Loucy (cell line): Measurements from ENCODE around the gene SPATA21.

Experiments
- H2AFZ ChIP-seq: fragments of 200-600 bp; sonication (generic); 2 replicates; pipeline ENCODE4 v1.6.0; 2016; ENCODE audit warnings: antibody characterized with exemption, mild to moderate bottlenecking, low read length, moderate library complexity
- H3F3A ChIP-seq: fragments of 200-600 bp; 2 replicates; pipeline ENCODE4 v1.6.0; 2016; ENCODE audit warnings: antibody characterized with exemption, low read depth, mild to moderate bottlenecking
- H3K27me3 ChIP-seq: fragments of 200-600 bp; sonication (generic); 2 replicates; pipeline ENCODE4 v1.6.1; 2014; ENCODE audit warnings: low read length, mild to moderate bottlenecking; ENCODE audit not compliant: insufficient read depth, poor library complexity, severe bottlenecking
- H3K36me3 ChIP-seq: fragments of 200-600 bp; sonication (generic); 2 replicates; pipeline ENCODE4 v1.6.1; 2016; ENCODE audit warnings: low read length; ENCODE audit not compliant: insufficient read depth
- H3K4me1 ChIP-seq: fragments of 200-600 bp; sonication (generic); 2 replicates; pipeline ENCODE4 v1.5.1; 2014; ENCODE audit warnings: low read length, mild to moderate bottlenecking; ENCODE audit not compliant: insufficient read depth, poor library complexity, severe bottlenecking
- H3K4me2 ChIP-seq: fragments of 200-600 bp; sonication (generic); 2 replicates; pipeline ENCODE4 v1.6.0; 2014; ENCODE audit warnings: antibody characterized with exemption, low read length, low read depth, mild to moderate bottlenecking; ENCODE audit not compliant: poor library complexity, severe bottlenecking
- H3K4me3 ChIP-seq: fragments of 200-600 bp; sonication (generic); 2 replicates; pipeline ENCODE4 v1.5.1; 2014; ENCODE audit warnings: low read length, mild to moderate bottlenecking, mixed read lengths; ENCODE audit not compliant: poor library complexity, severe bottlenecking
- H3K79me2 ChIP-seq: fragments of 200-600 bp; sonication (generic); 2 replicates; pipeline ENCODE4 v1.6.1; 2014; ENCODE audit warnings: low read length; ENCODE audit not compliant: insufficient read depth
- H3K9ac ChIP-seq: fragments of 200-600 bp; sonication (generic); 2 replicates; pipeline ENCODE4 v1.6.0; 2014; ENCODE audit warnings: mild to moderate bottlenecking, low read depth, low read length, moderate library complexity; ENCODE audit not compliant: poor library complexity, severe bottlenecking
- H3K9me2 ChIP-seq: fragments of 200-600 bp; sonication (generic); replicated peaks from 2 replicates; pipeline ENCODE4 v1.6.1; 2016; ENCODE audit warnings: low read depth, low read length, mixed read lengths
- H3K9me3 ChIP-seq: fragments of 200-600 bp; sonication (generic); 2 replicates; pipeline ENCODE4 v1.6.1; 2014; ENCODE audit warnings: mild to moderate bottlenecking, antibody characterized with exemption, low read length, low read depth; ENCODE audit not compliant: insufficient read depth
- H4K20me1 ChIP-seq: fragments of 200-600 bp; sonication (generic); 2 replicates; pipeline ENCODE4 v1.6.0; 2014; ENCODE audit warnings: antibody characterized with exemption, low read length, mild to moderate bottlenecking; ENCODE audit not compliant: insufficient read depth, poor library complexity, severe bottlenecking
- CTCF ChIP-seq: fragments of 200-600 bp; sonication (generic); conservative IDR thresholded peaks from 2 replicates; pipeline ENCODE4 v1.5.1; 2014; ENCODE audit warnings: mild to moderate bottlenecking, antibody characterized with exemption, low read length
- EZH2phosphoT487 ChIP-seq: fragments of 200-600 bp; IDR thresholded peaks from 2 replicates; pipeline ENCODE4 v1.6.1; 2018; ENCODE audit warnings: antibody characterized with exemption, mild to moderate bottlenecking, moderate library complexity, borderline replicate concordance

The SPATA21 gene

GRCh38 chr1:16349847-16350406 is 87.3 kb downstream of the SPATA21 start:
- Histone ChIP-seq H3K9me2 (no peaks in the 10 kb centered on the region), H3K9ac (peak overlapping the region; percentile 78), H3K27me3 (no peaks in the 10 kb centered on the region), H3K4me2 (peak overlapping the region; percentile 99), H3K79me2 (peaks cover 73% of the 10 kb centered on the region), H3K4me3 (peak overlapping the region; percentile 96), H3F3A (no peaks in the 10 kb centered on the region), H3K36me3 (no peaks in the 10 kb centered on the region), H3K9me3 (no peaks in the 10 kb centered on the region), H3K4me1 (peaks cover 32% of the 10 kb centered on the region), H2AFZ (no peak overlapping the region), H4K20me1 (peaks cover 41% of the 10 kb centered on the region)
- TF ChIP-seq CTCF (no peak), EZH2phosphoT487 (no peak)
